Measurements from ENCODE around the gene TBC1D22A. TPM values are rescaled to one million over a fixed set of nuclear protein-coding genes. Genes with fewer than 3 reads are reported as not detected.
A peak's percentile ranks its signal among the peaks of the same experiment; 100 is the strongest.

The TBC1D22A gene
- total RNA-seq, 1 experiment from 2014 or later = 32.6 TPM

DNA sequence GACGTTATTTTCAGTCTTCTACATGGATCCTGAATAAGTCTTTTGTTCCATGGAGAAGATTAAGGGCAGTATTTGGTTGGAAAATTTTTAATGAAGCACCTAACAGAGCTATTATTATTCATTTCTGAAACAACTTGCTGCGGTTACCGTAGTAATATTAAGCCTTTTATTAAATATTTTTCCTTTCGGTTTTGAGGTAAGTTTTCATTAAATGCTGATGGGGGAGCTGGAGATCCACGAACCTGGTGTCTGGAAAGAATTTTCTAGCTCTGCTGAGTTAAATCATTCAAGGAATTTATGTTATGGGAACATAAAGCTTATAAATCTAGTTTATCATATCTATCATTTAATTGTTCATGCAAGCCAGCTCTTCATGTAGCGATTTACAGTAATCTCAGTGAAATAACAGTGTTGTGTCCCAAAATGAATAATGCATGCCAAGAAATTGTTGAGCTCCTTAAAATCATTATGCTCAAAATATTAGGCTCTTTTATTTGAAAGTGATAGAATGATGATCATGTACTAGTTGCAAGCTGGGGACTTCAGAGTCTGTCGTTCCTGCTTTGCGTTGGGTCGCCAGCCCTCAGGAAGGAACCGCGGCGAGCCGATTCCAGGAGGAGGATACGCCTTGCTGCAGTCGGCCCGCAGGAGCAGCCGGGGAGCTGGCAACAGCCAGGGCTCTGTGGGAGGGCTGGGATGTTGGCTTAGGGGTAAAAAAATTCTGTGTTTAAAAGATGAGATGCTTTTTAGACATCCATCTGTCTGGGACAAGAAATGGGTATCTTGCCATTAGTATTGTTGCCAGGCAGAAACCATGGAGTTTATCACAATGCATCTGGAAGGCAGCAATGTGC lies 83.1 kb downstream of the TBC1D22A start:
- no peak overlapping the region for H3K4me3 ChIP-seq (ENCODE audit: low read depth, low read length)
- H3K4me3 Mint-ChIP-seq (ENCODE audit: unreplicated experiment) = no peak overlapping the region
- intact Hi-C loops (cut with micrococcal nuclease; ENCODE audit: unreplicated experiment) = no loop called here

DNA sequence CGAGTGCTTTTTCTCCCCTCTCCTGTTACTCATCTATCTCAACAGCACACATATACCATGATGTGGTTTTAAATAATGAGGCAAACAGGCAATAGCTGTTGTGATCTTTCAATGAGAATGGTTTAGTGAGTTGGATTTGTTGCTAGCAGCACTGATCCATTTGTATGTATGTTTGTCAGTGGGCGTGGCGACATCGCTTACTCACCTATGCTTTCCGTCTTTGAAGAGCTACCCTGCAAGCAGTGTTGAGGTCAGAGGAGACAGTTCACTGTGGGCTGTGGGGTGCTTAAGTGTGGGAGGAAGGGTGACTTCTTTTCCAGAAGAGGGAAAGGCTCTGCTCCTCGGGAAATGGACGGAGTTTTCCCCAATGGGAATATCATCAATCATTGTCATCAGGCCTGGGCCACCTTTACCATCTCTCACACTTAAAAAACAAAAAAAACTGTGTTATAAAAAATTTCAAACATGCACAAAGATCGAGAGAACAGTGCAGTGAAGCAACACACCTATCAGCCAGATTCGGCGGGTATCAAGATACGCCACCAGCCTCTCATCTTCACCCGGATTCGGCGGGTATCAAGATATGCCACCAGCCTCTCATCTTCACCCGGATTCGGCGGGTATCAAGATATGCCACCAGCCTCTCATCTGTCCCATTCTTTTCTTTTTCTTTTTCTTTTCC lies 83.8 kb downstream of the TBC1D22A start:
- peak overlapping the region; percentile 58 for H3K27ac Mint-ChIP-seq (ENCODE audit: unreplicated experiment)

More for the DNA sequence above, 83.1 kb downstream of the TBC1D22A start:
- H3K27ac Mint-ChIP-seq (ENCODE audit: unreplicated experiment) = no peak overlapping the region
- H3K36me3 Mint-ChIP-seq (ENCODE audit: insufficient read depth, unreplicated experiment) = peaks cover 7% of the 10 kb centered on the region
- ChIA-PET POLR2A (no interaction called here), CTCF (interaction anchor here (0.7 to 1.7 kb wide), 2 partner anchors 13 to 53 kb away, joined by 3 read pairs; no protein-coding TSS in a partner anchor)
- BruUV-seq (replicated peaks) = no TSS peak
- H3K9me3 Mint-ChIP-seq (ENCODE audit: unreplicated experiment) = no peaks in the 10 kb centered on the region
- H3K36me3 ChIP-seq (ENCODE audit: control insufficient read depth, insufficient read depth, low read length) = no peaks in the 10 kb centered on the region
- TF ChIP-seq, protein P1, sequence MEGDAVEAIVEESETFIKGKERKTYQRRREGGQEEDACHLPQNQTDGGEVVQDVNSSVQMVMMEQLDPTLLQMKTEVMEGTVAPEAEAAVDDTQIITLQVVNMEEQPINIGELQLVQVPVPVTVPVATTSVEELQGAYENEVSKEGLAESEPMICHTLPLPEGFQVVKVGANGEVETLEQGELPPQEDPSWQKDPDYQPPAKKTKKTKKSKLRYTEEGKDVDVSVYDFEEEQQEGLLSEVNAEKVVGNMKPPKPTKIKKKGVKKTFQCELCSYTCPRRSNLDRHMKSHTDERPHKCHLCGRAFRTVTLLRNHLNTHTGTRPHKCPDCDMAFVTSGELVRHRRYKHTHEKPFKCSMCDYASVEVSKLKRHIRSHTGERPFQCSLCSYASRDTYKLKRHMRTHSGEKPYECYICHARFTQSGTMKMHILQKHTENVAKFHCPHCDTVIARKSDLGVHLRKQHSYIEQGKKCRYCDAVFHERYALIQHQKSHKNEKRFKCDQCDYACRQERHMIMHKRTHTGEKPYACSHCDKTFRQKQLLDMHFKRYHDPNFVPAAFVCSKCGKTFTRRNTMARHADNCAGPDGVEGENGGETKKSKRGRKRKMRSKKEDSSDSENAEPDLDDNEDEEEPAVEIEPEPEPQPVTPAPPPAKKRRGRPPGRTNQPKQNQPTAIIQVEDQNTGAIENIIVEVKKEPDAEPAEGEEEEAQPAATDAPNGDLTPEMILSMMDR (IDR thresholded peaks at IDR 0.05; ENCODE audit: insufficient read depth in 1 of 2, low read depth in 1 of 2, low read length in 1 of 2, severe bottlenecking in 1 of 2, unreplicated experiment in 1 of 2) = peak in 1 of 2 experiments; percentile 16
- peaks cover 28% of the 10 kb centered on the region for H3K4me1 Mint-ChIP-seq (ENCODE audit: low read depth, unreplicated experiment)
- no peaks in the 10 kb centered on the region for H3K27me3 Mint-ChIP-seq (ENCODE audit: insufficient read depth, unreplicated experiment)
- H3K9me3 ChIP-seq = no peaks in the 10 kb centered on the region
- H3K27me3 ChIP-seq (replicated peaks; ENCODE audit: control insufficient read depth, insufficient read depth, low read length) = no peaks in the 10 kb centered on the region
- H3K4me1 ChIP-seq = no peaks in the 10 kb centered on the region
- no peak for DNase-seq

GRCh38 chr22:46846832-46847355 lies 84.4 kb downstream of the TBC1D22A start:
- H3K27ac Mint-ChIP-seq (ENCODE audit: unreplicated experiment) = peak overlapping the region; percentile 58

More for the DNA sequence above, 83.8 kb downstream of the TBC1D22A start:
- no peaks in the 10 kb centered on the region for H3K4me1 ChIP-seq
- no peak for DNase-seq
- ChIA-PET CTCF (no interaction called here), POLR2A (no interaction called here)
- intact Hi-C loops (cut with micrococcal nuclease; ENCODE audit: unreplicated experiment) = no loop called here
- H3K4me1 Mint-ChIP-seq (ENCODE audit: low read depth, unreplicated experiment) = peaks cover 28% of the 10 kb centered on the region
- no peak overlapping the region for H3K4me3 Mint-ChIP-seq (ENCODE audit: unreplicated experiment)
- no peaks in the 10 kb centered on the region for H3K9me3 ChIP-seq
- peaks cover 7% of the 10 kb centered on the region for H3K36me3 Mint-ChIP-seq (ENCODE audit: insufficient read depth, unreplicated experiment)
- no peaks in the 10 kb centered on the region for H3K9me3 Mint-ChIP-seq (ENCODE audit: unreplicated experiment)
- no peak overlapping the region for H3K4me3 ChIP-seq (ENCODE audit: low read depth, low read length)
- no peaks in the 10 kb centered on the region for H3K27me3 ChIP-seq (replicated peaks; ENCODE audit: control insufficient read depth, insufficient read depth, low read length)
- no peaks in the 10 kb centered on the region for H3K36me3 ChIP-seq (ENCODE audit: control insufficient read depth, insufficient read depth, low read length)
- no TSS peak for BruUV-seq (replicated peaks)
- no peaks in the 10 kb centered on the region for H3K27me3 Mint-ChIP-seq (ENCODE audit: insufficient read depth, unreplicated experiment)
- TF ChIP-seq, protein P1 (IDR thresholded peaks at IDR 0.05; ENCODE audit: insufficient read depth in 1 of 2, low read depth in 1 of 2, low read length in 1 of 2, severe bottlenecking in 1 of 2, unreplicated experiment in 1 of 2) = no peak

More at GRCh38 chr22:46846832-46847355, 84.4 kb downstream of the TBC1D22A start:
- Histone ChIP-seq H3K36me3 (ENCODE audit: control insufficient read depth, insufficient read depth, low read length) (no peaks in the 10 kb centered on the region), H3K27me3 (replicated peaks; ENCODE audit: control insufficient read depth, insufficient read depth, low read length) (no peaks in the 10 kb centered on the region), H3K9me3 (no peaks in the 10 kb centered on the region), H3K4me1 (no peaks in the 10 kb centered on the region), H3K4me3 (ENCODE audit: low read depth, low read length) (no peak overlapping the region)
- ChIA-PET POLR2A (no interaction called here), CTCF (no interaction called here)
- intact Hi-C loops (cut with micrococcal nuclease; ENCODE audit: unreplicated experiment) = no loop called here
- TF ChIP-seq, protein P1 (IDR thresholded peaks at IDR 0.05; ENCODE audit: insufficient read depth in 1 of 2, low read depth in 1 of 2, low read length in 1 of 2, severe bottlenecking in 1 of 2, unreplicated experiment in 1 of 2) = no peak
- DNase-seq = no peak
- H3K4me3 Mint-ChIP-seq (ENCODE audit: unreplicated experiment) = no peak overlapping the region
- H3K9me3 Mint-ChIP-seq (ENCODE audit: unreplicated experiment) = no peaks in the 10 kb centered on the region
- no peaks in the 10 kb centered on the region for H3K27me3 Mint-ChIP-seq (ENCODE audit: insufficient read depth, unreplicated experiment)
- H3K36me3 Mint-ChIP-seq (ENCODE audit: insufficient read depth, unreplicated experiment) = peaks cover 7% of the 10 kb centered on the region
- peaks cover 28% of the 10 kb centered on the region for H3K4me1 Mint-ChIP-seq (ENCODE audit: low read depth, unreplicated experiment)
- no TSS peak for BruUV-seq (replicated peaks)
